HCT116 (cell line): ENCODE data around the gene OR51E1.

Experiments
- CBX3 ChIP-seq: IDR thresholded peaks from 2 replicates; pipeline ENCODE4 v1.6.1; 2012; ENCODE audit warnings: low read depth
- CEBPB ChIP-seq: IDR thresholded peaks from 2 replicates; pipeline ENCODE4 v1.6.1; 2012; ENCODE audit warnings: low read depth
- ELF1 ChIP-seq: IDR thresholded peaks from 2 replicates; pipeline ENCODE4 v1.6.1; 2012; ENCODE audit warnings: low read depth, borderline replicate concordance
- EZH2 ChIP-seq: fragments of 200-600 bp; sonication (generic); IDR thresholded peaks from 2 replicates; pipeline ENCODE4 v1.6.1; 2017; ENCODE audit warnings: antibody characterized with exemption, mixed run types
- JUND ChIP-seq: IDR thresholded peaks from 2 replicates; pipeline ENCODE4 v1.6.1; 2012
- POLR2A ChIP-seq: IDR thresholded peaks from 2 replicates; pipeline ENCODE4 v1.7.0; 2011; ENCODE audit warnings: borderline replicate concordance; ENCODE audit not compliant: insufficient read depth, insufficient read length; ENCODE audit errors: extremely low read depth
- POLR2AphosphoS5 ChIP-seq: IDR thresholded peaks from 2 replicates; pipeline ENCODE4 v1.6.1; 2011; ENCODE audit warnings: mild to moderate bottlenecking, low read depth, low read length, moderate library complexity
- RAD21 ChIP-seq: IDR thresholded peaks from 2 replicates; pipeline ENCODE4 v1.6.1; 2012; ENCODE audit warnings: low read depth, mild to moderate bottlenecking
- SIN3A ChIP-seq: IDR thresholded peaks from 2 replicates; pipeline ENCODE4 v1.6.1; 2012; ENCODE audit warnings: low read depth
- ZFX ChIP-seq: fragments of 450-650 bp; IDR thresholded peaks from 2 replicates; pipeline ENCODE4 v1.6.1; 2017
- ZNF274 ChIP-seq: fragments of 200-500 bp; sonication (Bioruptor generic); IDR thresholded peaks from 2 replicates; pipeline ENCODE4 v1.6.1; 2014; ENCODE audit warnings: mild to moderate bottlenecking, low read depth, low read length, inconsistent platforms
- TF ChIP-seq, protein P1 (sequence below), 3 experiments: fragments of 200-600 bp in 1 of 3; sonication (generic) in 1 of 3; IDR thresholded peaks in 2 of 3; conservative IDR thresholded peaks in 1 of 3; 2 replicates each; pipeline ENCODE4 v1.5.1; 2012 to 2017; ENCODE audit warnings: low read depth in 2 of 3, low read length in 2 of 3, antibody characterized with exemption in 1 of 3, borderline replicate concordance in 1 of 3, control low read depth in 1 of 3, mild to moderate bottlenecking in 1 of 3, mixed read lengths in 1 of 3, mixed run types in 1 of 3, moderate library complexity in 1 of 3; ENCODE audit not compliant: insufficient read depth in 1 of 3
- TF ChIP-seq, protein P2 (sequence below): IDR thresholded peaks from 2 replicates; pipeline ENCODE4 v1.6.1; 2012; ENCODE audit warnings: low read depth

- no peak for TF ChIP-seq CBX3
- no peak for TF ChIP-seq ZFX
- TF ChIP-seq, protein P1, sequence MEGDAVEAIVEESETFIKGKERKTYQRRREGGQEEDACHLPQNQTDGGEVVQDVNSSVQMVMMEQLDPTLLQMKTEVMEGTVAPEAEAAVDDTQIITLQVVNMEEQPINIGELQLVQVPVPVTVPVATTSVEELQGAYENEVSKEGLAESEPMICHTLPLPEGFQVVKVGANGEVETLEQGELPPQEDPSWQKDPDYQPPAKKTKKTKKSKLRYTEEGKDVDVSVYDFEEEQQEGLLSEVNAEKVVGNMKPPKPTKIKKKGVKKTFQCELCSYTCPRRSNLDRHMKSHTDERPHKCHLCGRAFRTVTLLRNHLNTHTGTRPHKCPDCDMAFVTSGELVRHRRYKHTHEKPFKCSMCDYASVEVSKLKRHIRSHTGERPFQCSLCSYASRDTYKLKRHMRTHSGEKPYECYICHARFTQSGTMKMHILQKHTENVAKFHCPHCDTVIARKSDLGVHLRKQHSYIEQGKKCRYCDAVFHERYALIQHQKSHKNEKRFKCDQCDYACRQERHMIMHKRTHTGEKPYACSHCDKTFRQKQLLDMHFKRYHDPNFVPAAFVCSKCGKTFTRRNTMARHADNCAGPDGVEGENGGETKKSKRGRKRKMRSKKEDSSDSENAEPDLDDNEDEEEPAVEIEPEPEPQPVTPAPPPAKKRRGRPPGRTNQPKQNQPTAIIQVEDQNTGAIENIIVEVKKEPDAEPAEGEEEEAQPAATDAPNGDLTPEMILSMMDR (IDR thresholded peaks at IDR 0.05 in 2 of 3, conservative IDR thresholded peaks at IDR 0.05 in 1 of 3; ENCODE audit: borderline replicate concordance in 1 of 3, insufficient read depth in 1 of 3, low read depth in 2 of 3, low read length in 2 of 3): no peak
- TF ChIP-seq ELF1: no peak
- TF ChIP-seq POLR2A: no peak
- no peak for TF ChIP-seq SIN3A
- TF ChIP-seq, protein P2, sequence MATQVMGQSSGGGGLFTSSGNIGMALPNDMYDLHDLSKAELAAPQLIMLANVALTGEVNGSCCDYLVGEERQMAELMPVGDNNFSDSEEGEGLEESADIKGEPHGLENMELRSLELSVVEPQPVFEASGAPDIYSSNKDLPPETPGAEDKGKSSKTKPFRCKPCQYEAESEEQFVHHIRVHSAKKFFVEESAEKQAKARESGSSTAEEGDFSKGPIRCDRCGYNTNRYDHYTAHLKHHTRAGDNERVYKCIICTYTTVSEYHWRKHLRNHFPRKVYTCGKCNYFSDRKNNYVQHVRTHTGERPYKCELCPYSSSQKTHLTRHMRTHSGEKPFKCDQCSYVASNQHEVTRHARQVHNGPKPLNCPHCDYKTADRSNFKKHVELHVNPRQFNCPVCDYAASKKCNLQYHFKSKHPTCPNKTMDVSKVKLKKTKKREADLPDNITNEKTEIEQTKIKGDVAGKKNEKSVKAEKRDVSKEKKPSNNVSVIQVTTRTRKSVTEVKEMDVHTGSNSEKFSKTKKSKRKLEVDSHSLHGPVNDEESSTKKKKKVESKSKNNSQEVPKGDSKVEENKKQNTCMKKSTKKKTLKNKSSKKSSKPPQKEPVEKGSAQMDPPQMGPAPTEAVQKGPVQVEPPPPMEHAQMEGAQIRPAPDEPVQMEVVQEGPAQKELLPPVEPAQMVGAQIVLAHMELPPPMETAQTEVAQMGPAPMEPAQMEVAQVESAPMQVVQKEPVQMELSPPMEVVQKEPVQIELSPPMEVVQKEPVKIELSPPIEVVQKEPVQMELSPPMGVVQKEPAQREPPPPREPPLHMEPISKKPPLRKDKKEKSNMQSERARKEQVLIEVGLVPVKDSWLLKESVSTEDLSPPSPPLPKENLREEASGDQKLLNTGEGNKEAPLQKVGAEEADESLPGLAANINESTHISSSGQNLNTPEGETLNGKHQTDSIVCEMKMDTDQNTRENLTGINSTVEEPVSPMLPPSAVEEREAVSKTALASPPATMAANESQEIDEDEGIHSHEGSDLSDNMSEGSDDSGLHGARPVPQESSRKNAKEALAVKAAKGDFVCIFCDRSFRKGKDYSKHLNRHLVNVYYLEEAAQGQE: no peak
- TF ChIP-seq EZH2: no peak
- TF ChIP-seq RAD21: no peak
- no peak for TF ChIP-seq POLR2AphosphoS5
- TF ChIP-seq JUND: no peak
- TF ChIP-seq ZNF274: no peak
- TF ChIP-seq CEBPB: no peak
These were observed 56.6 kb downstream of the OR51E1 start for GRCh38 chr11:4700436-4700820.
